ENCODE results near the gene ANKRD44.

The ANKRD44 gene

GRCh38 chr2:197137826-197138477 is 172.6 kb downstream of the ANKRD44 start:
- DNase-seq = no peak

DNA sequence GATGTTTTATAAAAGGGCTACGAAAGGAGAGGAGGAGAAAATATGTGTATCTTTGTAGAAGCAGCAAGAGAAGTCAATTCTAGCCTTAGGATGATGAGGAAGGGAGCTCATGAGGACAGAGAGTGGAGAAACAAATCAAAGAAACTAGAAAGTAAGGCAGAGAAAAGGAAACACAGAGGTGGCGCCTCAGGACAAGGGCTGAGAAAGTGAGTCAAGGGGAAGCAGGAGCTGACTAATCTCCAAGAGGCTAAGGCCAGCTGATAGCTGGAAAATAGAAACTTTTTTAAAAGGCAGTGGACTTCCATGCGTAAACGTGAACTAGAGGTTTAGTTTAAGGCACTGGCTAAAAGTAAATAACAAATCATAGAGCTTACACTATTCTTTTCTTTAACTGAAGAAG is 173.3 kb downstream of the ANKRD44 start:
- DNase-seq = peak; percentile 27

DNA sequence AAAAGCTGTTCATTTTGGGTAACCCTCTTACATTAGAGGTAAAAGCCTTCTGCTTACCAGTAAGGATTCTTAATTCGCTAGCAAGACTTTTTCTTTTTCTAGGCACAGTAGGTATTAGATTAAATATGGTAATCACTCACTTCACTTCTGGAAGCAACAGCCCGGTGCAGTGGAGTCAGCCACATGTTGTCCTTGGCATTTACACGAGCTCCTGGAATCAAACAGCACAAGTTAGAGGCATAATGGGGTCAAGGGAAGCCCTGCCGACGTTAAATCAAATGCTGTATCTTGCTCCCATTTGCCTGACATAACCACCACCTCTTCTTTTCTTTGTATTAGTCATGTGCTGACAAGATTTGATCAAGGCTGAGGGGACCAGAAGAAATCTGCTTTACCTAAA is 174.1 kb downstream of the ANKRD44 start:
- no peak for DNase-seq

DNA sequence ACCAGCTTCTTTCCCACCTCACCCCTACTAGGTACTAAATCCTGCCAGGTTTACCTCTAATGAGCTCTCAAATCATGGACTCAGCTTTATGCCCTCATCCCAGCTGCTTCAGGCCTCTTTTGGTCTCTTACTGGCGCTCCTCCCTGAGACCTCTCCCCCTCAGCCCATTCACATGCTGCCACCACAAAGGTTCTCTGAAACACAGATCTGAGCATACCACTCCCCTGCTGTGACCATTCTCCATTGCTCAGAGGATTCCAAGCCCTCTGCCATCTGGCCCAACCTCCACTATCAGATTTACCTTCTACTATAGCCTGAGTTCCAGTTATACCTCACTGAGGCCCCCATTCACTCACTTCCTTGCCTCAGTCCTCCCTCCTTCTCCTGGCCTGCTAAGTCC is 174.8 kb downstream of the ANKRD44 start:
- no peak for DNase-seq

DNA sequence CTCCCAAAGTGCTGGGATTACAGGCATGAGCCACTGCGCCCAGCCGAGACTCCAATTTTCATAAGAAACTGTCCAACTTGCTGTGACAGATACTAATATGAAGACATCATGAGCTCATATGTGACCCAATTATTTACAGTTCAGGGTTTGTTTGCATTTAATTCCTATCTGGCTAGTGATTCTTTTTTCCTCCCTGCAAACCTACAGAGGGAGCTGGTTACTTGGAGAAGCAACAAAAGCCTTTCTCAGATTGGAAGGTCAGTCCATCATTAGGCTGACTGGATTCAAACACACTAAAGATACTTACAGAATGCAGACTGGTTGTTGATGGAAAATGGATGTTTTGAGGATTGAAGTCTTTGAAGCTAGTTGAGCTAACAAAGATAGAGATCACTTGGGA is 176.4 kb downstream of the ANKRD44 start:
- no peak for DNase-seq

DNA sequence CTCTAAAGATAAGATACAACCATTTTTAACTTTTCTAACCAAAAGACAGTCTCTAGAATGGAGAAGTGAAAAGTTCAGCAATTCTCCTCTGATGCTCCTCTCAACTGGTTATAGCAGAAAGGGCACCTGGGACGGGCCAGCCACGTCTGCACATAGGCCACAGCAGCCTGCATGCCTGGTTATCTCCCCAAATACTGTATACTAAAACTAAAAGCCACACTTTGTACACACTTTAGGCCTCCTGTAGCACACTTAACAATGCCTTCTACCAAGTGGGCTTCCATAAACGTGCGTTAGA is 179.1 kb downstream of the ANKRD44 start:
- DNase-seq = no peak

GRCh38 chr2:197130318-197130717 is 180.3 kb downstream of the ANKRD44 start:
- peak; percentile 34 for DNase-seq

DNA sequence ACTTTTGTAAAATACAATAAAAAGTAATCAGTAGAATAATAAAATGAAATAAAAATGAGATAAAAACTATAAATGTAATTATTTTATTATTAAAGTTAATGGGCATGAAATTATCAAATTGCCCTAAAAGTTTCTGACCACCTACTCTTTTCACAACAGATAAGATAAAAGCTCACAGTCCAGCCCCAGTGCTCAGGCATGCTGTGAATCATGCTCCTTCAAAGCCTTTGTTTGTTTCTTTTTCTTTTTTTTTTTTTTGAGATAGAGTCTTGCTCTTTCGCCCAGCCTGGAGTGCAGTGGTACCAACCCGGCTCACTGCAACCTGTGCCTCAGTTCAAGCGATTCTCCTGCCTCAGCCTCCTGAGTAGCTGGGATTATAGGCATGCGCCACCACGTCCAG is 181.7 kb downstream of the ANKRD44 start:
- DNase-seq = no peak

GRCh38 chr2:197128126-197128525 is 182.5 kb downstream of the ANKRD44 start:
- no peak for DNase-seq

GRCh38 chr2:197126630-197127352 is 183.8 kb downstream of the ANKRD44 start:
- no peak for DNase-seq

GRCh38 chr2:197124639-197125390 is 185.8 kb downstream of the ANKRD44 start:
- no peak for DNase-seq

DNA sequence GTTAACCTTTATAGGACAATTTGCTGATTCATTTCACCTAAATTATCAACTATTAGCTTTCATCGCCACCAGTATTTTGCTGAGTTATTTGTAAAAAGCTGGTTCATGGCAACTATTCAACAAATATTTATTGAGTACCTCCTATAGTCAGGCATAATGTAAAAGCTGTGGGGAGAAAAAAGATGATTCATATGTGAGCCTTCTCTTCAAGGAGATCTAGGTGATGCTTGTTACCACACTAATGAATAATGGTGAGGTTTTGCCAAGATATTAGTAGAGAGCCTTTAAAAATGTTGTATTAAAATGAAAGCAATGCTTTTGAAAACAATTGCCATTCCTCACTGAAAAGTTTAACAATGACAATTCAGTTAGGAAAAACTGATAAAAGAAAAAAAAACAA is 187.8 kb downstream of the ANKRD44 start:
- DNase-seq = no peak

GRCh38 chr2:197121756-197122385 is 188.7 kb downstream of the ANKRD44 start:
- no peak for DNase-seq

GRCh38 chr2:197121255-197121654 is 189.3 kb downstream of the ANKRD44 start:
- DNase-seq = no peak

- DNase-seq = no peak
Observed at GRCh38 chr2:197116306-197116879, 194.2 kb downstream of the ANKRD44 start.

GRCh38 chr2:197115325-197115724 is 195.3 kb downstream of the ANKRD44 start:
- no peak for DNase-seq

GRCh38 chr2:197113275-197113711 is 197.3 kb downstream of the ANKRD44 start:
- no peak for DNase-seq

- DNase-seq = no peak
Observed at GRCh38 chr2:197109326-197109725, 201.3 kb downstream of the ANKRD44 start.

GRCh38 chr2:197108758-197109157 is 201.8 kb downstream of the ANKRD44 start:
- DNase-seq = no peak

DNA sequence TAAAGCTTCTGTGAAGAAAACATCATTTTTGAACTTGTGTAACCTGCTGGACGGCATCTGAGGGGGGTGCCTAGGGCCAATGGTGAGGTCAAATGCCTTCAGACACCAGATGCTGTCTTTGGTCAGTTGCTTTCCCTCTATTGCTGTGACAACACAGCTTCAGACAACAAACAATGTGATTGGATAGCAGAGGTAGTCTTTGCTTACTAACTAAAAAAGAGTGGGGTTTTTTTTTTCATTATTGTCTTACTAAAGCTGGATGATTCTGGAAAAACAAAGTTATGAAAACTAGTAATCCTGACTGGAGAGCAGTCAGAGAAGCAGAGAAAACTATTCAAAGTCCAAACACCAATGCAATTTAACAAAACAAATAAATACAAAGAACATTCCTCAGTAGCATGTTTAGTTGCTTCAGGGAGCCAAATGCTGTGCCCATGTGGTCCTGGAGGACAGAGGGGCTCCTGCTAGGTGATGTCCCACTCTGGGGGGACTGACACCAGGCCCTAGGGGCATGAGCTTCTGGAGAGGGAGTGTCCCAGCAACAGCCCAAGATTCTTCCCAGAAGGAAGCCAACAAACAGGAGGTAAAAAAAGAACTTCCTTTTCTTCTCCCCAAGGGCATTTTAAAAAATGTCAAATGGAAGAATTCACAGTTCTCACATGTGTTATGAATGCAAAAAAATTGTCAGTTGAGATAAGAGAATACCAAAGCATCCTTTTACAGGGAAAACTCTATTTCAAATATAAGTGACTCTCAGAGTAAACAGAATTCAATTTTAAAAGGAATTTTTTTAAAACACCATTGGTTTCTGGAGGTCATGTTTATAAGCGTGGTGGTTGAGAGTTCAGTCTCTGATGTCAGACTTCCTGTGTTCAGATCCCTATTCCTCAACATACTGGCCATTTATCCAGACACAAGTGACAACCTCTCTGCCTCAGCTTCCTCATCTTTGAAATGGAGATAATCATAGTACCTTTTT is 203.0 kb downstream of the ANKRD44 start:
- DNase-seq = no peak

DNA sequence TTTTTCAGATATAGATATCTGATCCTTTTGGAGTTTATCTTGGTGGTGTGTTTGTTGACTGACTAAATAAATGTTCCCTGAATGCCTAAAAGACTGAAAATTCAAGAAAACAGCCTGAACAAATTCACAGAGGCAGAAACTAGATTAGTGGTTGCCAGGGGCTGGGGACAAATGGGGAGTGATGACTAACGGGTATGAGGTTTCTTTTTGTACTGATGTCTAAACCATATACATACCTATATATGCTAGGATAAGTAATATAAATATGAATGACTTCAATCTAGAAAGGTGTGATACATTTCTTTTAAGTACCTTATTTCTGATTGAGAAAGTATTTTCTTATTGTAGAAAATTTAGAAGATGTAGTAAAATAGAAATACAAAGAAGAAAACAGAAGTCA is 207.2 kb downstream of the ANKRD44 start:
- no peak for DNase-seq

- no peak for DNase-seq
Observed at GRCh38 chr2:197102231-197102630, 208.3 kb downstream of the ANKRD44 start.

Measured in CD4-positive, alpha-beta T cell treated with Interleukin-17A for 4 hours (primary cell).